MM.1S (cell line): Measurements from ENCODE around the gene TRIM52.

ENCODE experiments used
- EZH2 ChIP-seq: fragments of 300-600 bp; sonication (generic); optimal IDR thresholded peaks from 2 replicates; pipeline ENCODE3; 2017; ENCODE audit warnings: low read depth, mild to moderate bottlenecking, antibody characterized with exemption, low read length, mixed read lengths
- TF ChIP-seq, protein P1 (sequence below): fragments of 300-600 bp; sonication (generic); IDR thresholded peaks from 2 replicates; pipeline ENCODE4 v1.5.1; 2016; ENCODE audit warnings: antibody characterized with exemption, low read length, mixed read lengths

DNA sequence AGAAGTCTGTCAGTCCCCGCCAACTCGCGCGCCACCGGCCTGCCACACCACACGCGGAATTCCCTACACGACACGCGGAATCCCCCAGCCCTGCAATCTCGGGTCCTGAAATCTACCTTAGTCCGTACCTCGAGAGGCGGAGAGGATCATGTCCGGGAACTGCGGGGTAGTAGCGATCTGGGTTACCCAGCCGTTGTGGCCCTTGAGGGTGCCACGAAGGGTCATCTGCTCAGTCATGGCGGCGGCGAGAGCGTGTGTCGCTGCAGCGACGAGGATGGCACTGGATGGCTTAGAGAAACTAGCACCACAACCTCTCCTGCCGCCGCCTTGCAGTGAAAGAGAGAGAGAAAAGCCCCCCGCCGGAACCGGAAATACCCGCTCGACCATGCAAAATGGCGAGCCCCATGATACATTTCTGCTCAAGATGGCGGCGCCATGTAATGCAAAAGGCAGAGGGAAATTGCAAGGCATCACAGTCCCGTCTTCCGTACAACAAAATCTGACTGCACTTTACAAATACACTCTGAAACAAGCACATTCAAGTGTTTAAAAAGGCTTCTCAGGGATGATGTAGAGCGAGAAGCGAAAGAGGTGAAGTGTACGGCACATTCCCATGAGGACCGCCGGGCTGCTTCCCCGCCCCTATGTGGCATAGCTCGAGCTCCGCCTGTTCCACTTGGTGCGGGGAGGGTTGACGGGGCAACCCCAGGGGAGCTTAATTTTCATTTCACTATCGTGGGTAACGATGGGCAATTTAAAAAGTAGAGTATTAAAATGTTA lies 17.2 kb downstream of the TRIM52 start, which contains the start of gene RACK1:
- TF ChIP-seq, protein P1, sequence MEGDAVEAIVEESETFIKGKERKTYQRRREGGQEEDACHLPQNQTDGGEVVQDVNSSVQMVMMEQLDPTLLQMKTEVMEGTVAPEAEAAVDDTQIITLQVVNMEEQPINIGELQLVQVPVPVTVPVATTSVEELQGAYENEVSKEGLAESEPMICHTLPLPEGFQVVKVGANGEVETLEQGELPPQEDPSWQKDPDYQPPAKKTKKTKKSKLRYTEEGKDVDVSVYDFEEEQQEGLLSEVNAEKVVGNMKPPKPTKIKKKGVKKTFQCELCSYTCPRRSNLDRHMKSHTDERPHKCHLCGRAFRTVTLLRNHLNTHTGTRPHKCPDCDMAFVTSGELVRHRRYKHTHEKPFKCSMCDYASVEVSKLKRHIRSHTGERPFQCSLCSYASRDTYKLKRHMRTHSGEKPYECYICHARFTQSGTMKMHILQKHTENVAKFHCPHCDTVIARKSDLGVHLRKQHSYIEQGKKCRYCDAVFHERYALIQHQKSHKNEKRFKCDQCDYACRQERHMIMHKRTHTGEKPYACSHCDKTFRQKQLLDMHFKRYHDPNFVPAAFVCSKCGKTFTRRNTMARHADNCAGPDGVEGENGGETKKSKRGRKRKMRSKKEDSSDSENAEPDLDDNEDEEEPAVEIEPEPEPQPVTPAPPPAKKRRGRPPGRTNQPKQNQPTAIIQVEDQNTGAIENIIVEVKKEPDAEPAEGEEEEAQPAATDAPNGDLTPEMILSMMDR = no peak
- TF ChIP-seq EZH2 = no peak
